GM12865 (cell line): ENCODE results near the gene FOXE3.

Experiments used
- DNase-seq: peaks from one replicate; pipeline ENCODE4 v3.0.0; 2010; ENCODE audit warnings: low read depth
- H3K4me3 ChIP-seq: 2 replicates; pipeline ENCODE4 v1.5.1; 2011; ENCODE audit warnings: mild to moderate bottlenecking, low read depth, low read length, control low read depth
- TF ChIP-seq, protein P1 (sequence below): IDR thresholded peaks from 2 replicates; pipeline ENCODE4 v1.5.1; 2011; ENCODE audit warnings: low read length, control low read depth, low read depth, inconsistent platforms; ENCODE audit not compliant: insufficient read depth; ENCODE audit errors: missing control alignments

Gene FOXE3

DNA sequence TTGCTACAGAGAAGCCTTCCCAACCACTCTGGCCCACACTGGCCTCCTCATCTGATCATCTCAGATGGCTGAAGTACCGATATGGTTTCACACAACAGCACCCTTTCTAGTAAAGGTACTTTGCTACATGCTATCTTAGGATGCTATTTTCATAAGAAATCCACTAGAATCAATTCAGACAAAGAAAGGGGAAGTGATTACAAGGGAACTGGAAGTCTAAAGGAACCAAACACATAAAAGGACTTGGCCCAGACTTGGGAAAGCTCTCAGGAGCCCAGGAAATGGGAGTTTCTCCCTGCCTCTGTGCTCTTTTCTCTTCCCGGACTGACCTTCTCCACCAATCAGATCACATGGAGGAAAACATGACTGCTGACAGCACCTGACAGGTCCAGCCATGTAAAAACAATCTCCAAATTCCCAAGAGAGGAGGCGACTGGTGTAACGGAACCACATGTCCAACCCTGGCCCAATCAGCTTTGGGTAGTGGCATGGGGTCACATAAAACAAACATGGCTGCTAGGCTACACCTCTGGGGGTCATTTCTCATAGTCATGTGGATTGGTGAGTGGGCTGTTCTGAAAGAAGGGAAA is 12.7 kb upstream of the FOXE3 start:
- no peak overlapping the region for H3K4me3 ChIP-seq
- TF ChIP-seq, protein P1, sequence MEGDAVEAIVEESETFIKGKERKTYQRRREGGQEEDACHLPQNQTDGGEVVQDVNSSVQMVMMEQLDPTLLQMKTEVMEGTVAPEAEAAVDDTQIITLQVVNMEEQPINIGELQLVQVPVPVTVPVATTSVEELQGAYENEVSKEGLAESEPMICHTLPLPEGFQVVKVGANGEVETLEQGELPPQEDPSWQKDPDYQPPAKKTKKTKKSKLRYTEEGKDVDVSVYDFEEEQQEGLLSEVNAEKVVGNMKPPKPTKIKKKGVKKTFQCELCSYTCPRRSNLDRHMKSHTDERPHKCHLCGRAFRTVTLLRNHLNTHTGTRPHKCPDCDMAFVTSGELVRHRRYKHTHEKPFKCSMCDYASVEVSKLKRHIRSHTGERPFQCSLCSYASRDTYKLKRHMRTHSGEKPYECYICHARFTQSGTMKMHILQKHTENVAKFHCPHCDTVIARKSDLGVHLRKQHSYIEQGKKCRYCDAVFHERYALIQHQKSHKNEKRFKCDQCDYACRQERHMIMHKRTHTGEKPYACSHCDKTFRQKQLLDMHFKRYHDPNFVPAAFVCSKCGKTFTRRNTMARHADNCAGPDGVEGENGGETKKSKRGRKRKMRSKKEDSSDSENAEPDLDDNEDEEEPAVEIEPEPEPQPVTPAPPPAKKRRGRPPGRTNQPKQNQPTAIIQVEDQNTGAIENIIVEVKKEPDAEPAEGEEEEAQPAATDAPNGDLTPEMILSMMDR: no peak
- DNase-seq: no peak

DNA sequence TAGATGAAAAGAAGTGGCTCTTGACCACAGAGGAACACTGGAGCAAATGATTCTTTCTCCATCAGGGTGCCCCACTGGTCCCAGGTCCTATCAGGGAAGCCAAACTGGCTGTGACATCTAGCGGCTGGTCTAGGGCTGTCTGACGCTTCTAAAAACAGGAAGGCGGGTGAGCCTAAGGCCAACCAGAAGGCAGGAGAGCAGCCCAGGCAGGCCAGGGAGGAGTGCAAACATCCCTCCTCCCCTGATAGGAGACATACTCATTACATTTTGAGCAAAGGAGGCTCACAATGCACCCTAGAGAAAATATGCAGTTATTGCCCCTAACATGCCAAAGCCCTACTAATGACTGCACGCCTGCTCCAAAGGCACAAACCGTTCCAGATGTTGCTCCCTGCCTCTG is 10.4 kb upstream of the FOXE3 start:
- DNase-seq: no peak
- H3K4me3 ChIP-seq: no peak overlapping the region
- TF ChIP-seq, protein P1: no peak

DNA sequence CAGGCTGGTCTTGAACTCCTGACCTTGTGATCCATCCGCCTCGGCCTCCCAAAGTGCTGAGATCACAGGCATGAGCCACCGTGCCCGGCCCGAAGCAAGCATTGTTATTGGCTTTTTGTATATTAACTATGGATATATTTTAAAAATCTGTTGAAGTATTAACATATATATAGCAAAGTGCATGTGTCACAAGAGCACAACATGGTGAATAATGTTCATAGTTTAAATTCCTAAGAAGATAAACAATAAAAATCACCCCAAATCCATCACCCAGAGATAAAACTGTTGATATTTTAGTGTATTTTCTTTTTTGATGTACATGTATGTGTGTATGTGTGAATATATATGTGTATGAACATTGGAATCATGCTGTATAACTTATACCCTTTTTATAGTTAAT is 9.1 kb upstream of the FOXE3 start:
- no peak for DNase-seq
- H3K4me3 ChIP-seq: no peak overlapping the region
- TF ChIP-seq, protein P1: no peak

DNA sequence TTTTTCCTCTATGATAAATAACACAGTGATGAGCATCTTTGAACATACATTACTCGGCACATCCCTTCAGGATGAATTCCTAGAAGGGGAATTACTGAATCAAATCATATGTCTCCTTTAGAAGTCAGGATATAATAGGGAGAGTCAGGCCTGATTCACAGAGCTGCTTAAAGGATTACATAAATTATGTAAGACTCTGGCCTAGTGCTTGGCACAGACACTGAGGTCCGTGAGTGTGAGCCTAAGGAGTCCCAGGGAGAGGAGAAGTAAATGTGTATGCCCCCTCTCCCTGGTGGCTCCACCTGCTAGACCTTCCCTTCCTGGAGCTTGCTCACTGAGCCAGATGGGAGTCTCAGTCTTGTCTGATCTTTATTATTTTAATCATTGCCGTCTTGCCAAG is 8.6 kb upstream of the FOXE3 start:
- no peak for DNase-seq
- TF ChIP-seq, protein P1: no peak
- no peak overlapping the region for H3K4me3 ChIP-seq

DNA sequence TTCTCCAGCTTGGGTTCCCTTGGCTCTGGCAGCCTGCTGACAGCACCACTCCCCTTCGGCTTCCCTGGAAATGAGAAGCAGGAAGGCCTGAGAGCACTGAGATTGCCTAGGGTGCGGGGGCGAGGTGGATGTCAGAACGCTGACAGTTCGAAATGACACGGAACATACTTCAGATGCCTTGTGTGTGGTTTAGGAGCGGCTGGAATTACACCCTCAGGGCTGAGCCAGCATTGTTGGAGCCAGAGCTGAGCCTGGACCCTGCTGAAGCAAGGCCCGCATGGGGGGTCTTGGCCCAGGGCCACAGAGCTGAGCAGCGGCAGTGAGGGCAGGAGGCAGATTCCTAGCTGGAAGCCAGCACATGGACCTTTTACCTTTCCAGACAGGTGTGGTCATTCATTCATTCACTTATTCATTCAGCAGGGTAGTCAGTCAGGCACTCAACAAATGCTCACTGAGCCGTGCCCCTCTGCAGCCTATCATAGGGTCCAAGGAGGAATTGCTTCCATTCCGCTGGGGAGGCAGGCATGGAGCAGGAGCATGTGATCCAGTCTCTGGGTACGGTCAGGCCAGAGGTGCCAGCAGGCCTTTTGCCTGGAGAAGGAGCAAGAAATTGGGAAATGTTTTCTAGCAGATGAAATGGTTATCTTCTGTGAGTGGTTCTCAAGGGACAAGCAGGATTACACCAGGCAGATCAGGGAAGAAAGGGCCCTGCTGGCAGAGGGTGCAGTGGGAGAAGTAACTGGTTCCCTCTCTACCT is 6.6 kb upstream of the FOXE3 start:
- DNase-seq: no peak
- TF ChIP-seq, protein P1: no peak
- no peak overlapping the region for H3K4me3 ChIP-seq

DNA sequence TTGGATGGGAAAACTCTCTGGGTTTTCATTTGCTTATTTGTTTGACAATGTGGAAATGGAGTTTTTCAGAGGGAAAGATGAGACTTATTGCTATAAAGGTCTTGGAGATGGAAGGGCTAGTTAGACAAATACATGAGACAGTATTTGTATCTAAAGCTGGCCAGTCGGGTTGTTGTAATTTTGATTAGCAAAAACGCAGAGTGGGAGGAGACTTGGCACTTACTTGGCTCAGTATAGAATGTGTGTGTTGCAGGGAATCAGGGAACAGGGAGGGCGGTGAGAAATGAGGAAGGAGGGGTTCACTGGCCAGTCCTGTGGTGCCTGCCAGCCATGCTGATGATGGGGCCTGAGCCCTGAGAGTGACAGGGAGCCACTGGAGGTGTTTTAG is 6.0 kb upstream of the FOXE3 start:
- TF ChIP-seq, protein P1: no peak
- no peak for DNase-seq
- no peak overlapping the region for H3K4me3 ChIP-seq

DNA sequence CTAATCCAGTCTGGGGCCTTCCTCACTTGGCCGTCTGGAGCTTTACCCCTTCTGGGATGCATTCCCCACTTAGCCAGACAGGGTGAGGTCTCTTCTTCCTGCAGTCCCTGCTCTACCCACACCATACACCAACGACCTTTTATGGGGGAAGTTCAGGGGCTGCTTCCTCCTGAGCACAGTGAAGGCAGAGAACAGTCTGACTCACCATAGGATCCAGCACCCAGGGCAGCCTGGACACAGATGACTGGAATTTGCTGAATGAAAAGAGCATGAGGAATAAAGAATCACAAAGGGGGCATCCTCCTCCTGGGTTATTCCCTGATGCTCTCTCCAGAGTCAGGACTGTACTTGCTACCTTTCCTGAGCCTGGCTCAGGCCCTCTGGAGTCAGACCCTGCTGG is 4.6 kb upstream of the FOXE3 start:
- H3K4me3 ChIP-seq: no peak overlapping the region
- TF ChIP-seq, protein P1: no peak
- DNase-seq: no peak
